Calu3 (cell line): Measurements from ENCODE around the gene PTPN13. TPM values are rescaled to one million over a fixed set of nuclear protein-coding genes. Genes with fewer than 3 reads are reported as not detected.

Source experiments
- BruUV-seq: library from RNA; stranded (reverse); fragments of 400-500 nt; replicated peaks from 2 replicates; lab custom pipeline; 2021; lab: Mats Ljungman, UMichigan
- CTCF ChIA-PET: fragments of 300-600 bp; sonication (Branson Sonifier 250); formaldehyde crosslinking; loops from one replicate; lab custom pipeline; 2022; ENCODE audit warnings: antibody characterized with exemption; lab: Charles Lee
- DNase-seq: peaks from one replicate; pipeline ENCODE4 v3.0.0; 2022
- H3K27ac Mint-ChIP-seq: one replicate; pipeline ENCODE4 v1.8.0; 2022; ENCODE audit warnings: mixed read lengths; ENCODE audit not compliant: unreplicated experiment
- H3K27me3 Mint-ChIP-seq: one replicate; pipeline ENCODE4 v1.8.0; 2022; ENCODE audit warnings: mixed read lengths; ENCODE audit not compliant: unreplicated experiment
- H3K36me3 Mint-ChIP-seq: one replicate; pipeline ENCODE4 v1.8.0; 2022; ENCODE audit warnings: mild to moderate bottlenecking, moderate library complexity, mixed read lengths; ENCODE audit not compliant: insufficient read depth, unreplicated experiment
- H3K4me1 Mint-ChIP-seq: one replicate; pipeline ENCODE4 v1.8.0; 2022; ENCODE audit warnings: mild to moderate bottlenecking, low read depth, mixed read lengths; ENCODE audit not compliant: unreplicated experiment
- H3K4me3 Mint-ChIP-seq: one replicate; pipeline ENCODE4 v1.8.0; 2022; ENCODE audit warnings: mild to moderate bottlenecking, low read depth, moderate library complexity, mixed read lengths; ENCODE audit not compliant: unreplicated experiment
- H3K9me3 Mint-ChIP-seq: one replicate; pipeline ENCODE4 v1.8.0; 2022; ENCODE audit warnings: low read depth, mixed read lengths; ENCODE audit not compliant: unreplicated experiment
- intact Hi-C: fragments of 100-400 bp; cut with micrococcal nuclease; formaldehyde crosslinking; loops from one replicate; pipeline ENCODE4 v1.10.0; 2022; ENCODE audit not compliant: unreplicated experiment
- total RNA-seq: library from RNA; stranded (reverse); gene quantifications from 2 replicates; pipeline ENCODE4 v1.2.3, GENCODE V29; 2022
- TF ChIP-seq, protein P1 (sequence below): fragments of 200-600 bp; IDR thresholded peaks from one replicate; pipeline ENCODE4 v1.8.0; 2022; ENCODE audit warnings: antibody characterized with exemption; ENCODE audit not compliant: unreplicated experiment

The PTPN13 gene
- total RNA-seq, 1 experiment from 2014 or later, result 23.3 TPM

DNA sequence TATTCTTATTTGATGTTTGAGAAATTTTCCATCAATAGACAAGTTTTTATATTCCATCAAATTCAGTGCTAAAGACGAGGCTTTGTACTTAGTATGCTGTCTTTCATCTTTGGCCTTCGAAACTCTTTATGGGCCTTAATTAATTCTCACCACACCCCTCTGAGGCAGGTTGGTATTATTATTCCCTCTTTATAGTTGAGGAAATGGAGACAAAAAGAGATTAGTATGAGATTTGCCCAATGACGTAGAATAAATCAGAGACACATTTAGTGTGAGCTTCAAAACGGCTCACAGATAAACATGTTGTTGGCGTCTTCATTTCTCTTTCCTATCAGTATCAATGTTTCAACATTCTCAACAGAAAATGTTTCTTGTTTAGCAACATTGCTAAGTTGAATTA is 35.9 kb upstream of the PTPN13 start:
- no peaks in the 10 kb centered on the region for H3K27me3 Mint-ChIP-seq
- H3K4me3 Mint-ChIP-seq, result no peak overlapping the region
- no TSS peak for BruUV-seq
- CTCF ChIA-PET, result no interaction called here
- TF ChIP-seq, protein P1, sequence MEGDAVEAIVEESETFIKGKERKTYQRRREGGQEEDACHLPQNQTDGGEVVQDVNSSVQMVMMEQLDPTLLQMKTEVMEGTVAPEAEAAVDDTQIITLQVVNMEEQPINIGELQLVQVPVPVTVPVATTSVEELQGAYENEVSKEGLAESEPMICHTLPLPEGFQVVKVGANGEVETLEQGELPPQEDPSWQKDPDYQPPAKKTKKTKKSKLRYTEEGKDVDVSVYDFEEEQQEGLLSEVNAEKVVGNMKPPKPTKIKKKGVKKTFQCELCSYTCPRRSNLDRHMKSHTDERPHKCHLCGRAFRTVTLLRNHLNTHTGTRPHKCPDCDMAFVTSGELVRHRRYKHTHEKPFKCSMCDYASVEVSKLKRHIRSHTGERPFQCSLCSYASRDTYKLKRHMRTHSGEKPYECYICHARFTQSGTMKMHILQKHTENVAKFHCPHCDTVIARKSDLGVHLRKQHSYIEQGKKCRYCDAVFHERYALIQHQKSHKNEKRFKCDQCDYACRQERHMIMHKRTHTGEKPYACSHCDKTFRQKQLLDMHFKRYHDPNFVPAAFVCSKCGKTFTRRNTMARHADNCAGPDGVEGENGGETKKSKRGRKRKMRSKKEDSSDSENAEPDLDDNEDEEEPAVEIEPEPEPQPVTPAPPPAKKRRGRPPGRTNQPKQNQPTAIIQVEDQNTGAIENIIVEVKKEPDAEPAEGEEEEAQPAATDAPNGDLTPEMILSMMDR, result no peak
- no peak overlapping the region for H3K27ac Mint-ChIP-seq
- no peak for DNase-seq
- H3K9me3 Mint-ChIP-seq, result no peaks in the 10 kb centered on the region
- H3K4me1 Mint-ChIP-seq, result no peaks in the 10 kb centered on the region
- H3K36me3 Mint-ChIP-seq, result no peaks in the 10 kb centered on the region
- intact Hi-C loops, result no loop called here

- no peak overlapping the region for H3K4me3 Mint-ChIP-seq
- no peaks in the 10 kb centered on the region for H3K27me3 Mint-ChIP-seq
- BruUV-seq, result no TSS peak
- H3K27ac Mint-ChIP-seq, result no peak overlapping the region
- no peak for DNase-seq
- intact Hi-C loops, result no loop called here
- no peaks in the 10 kb centered on the region for H3K4me1 Mint-ChIP-seq
- CTCF ChIA-PET, result no interaction called here
- TF ChIP-seq, protein P1, result no peak
- H3K9me3 Mint-ChIP-seq, result no peaks in the 10 kb centered on the region
- no peaks in the 10 kb centered on the region for H3K36me3 Mint-ChIP-seq
These were observed 35.3 kb upstream of the PTPN13 start for GRCh38 chr4:86558797-86559196.

GRCh38 chr4:86560447-86560846 is 33.7 kb upstream of the PTPN13 start:
- CTCF ChIA-PET, result no interaction called here
- no peak overlapping the region for H3K4me3 Mint-ChIP-seq
- H3K27me3 Mint-ChIP-seq, result no peaks in the 10 kb centered on the region
- no TSS peak for BruUV-seq
- no peaks in the 10 kb centered on the region for H3K4me1 Mint-ChIP-seq
- no peaks in the 10 kb centered on the region for H3K36me3 Mint-ChIP-seq
- H3K9me3 Mint-ChIP-seq, result no peaks in the 10 kb centered on the region
- TF ChIP-seq, protein P1, result no peak
- DNase-seq, result no peak
- H3K27ac Mint-ChIP-seq, result no peak overlapping the region
- intact Hi-C loops, result no loop called here

DNA sequence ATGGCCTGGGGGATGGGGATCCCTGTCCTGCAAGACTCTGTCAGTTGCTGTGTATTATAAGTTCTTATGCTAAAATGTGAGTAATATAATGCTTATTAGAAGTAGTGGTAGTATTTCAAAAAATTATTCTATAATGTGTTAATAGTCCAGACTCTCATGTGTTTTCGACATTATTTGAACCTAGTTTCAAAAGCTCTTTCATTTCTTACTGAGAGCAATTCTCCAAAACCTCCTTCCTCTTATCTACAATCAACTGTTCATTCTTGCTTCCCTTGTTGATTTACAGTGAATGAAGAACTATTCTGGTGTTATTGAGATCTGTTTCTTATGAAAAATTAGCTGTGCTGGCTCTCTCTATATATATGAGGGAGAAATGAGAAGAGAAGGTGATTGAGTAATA is 32.9 kb upstream of the PTPN13 start:
- no peak for DNase-seq
- Mint-ChIP-seq H3K36me3 (no peaks in the 10 kb centered on the region), H3K27ac (no peak overlapping the region), H3K27me3 (no peaks in the 10 kb centered on the region), H3K4me1 (no peaks in the 10 kb centered on the region), H3K9me3 (no peaks in the 10 kb centered on the region), H3K4me3 (no peak overlapping the region)
- CTCF ChIA-PET, result no interaction called here
- TF ChIP-seq, protein P1, result no peak
- intact Hi-C loops, result no loop called here
- no TSS peak for BruUV-seq
